Suppressor macrophage treated with lipopolysaccharide for 1 hour (primary cell): ENCODE measurements around the gene CLIP1.

Source experiments
- DNase-seq, 3 donors: peaks; one replicate each; pipeline ENCODE4 v3.0.0-alpha.2; 2020 to 2022

The CLIP1 gene

DNA sequence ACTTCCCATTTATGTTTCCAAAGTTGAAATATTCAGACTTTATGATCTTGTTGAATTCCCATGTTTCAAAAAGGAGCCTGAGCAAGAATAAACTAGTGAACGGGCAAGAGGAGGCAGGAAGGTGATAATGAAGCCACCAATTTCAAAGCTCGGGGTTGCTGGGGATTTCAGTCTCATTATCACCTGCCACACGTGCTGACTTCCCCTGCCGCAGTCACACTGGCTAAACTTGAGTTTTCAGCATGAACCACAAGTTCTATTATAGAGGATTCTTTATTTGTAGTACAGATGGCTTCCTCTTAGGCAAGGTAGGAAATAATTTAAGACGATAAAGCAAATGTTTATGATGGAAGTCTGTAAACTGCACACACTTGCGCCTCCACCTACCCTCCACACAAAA lies 178.5 kb downstream of the CLIP1 start:
- DNase-seq, result no peak

DNA sequence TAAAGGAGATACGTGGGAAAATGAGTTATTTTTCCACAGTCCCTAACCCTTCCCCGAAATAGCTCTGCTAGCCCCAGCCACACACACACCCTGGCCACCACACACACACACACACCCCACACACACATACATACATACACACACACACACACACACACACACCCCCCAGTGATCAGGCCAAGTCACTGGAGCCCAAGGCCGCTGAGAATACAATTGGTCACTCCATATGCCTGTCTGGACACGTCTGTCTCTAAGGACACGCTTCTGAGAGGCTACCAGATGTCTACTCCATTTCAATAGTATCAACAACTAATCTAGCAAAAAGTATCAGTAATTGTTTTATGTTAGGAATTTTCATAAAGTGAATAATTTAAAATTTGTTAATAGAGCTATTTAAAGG lies 183.6 kb downstream of the CLIP1 start:
- no peak for DNase-seq

DNA sequence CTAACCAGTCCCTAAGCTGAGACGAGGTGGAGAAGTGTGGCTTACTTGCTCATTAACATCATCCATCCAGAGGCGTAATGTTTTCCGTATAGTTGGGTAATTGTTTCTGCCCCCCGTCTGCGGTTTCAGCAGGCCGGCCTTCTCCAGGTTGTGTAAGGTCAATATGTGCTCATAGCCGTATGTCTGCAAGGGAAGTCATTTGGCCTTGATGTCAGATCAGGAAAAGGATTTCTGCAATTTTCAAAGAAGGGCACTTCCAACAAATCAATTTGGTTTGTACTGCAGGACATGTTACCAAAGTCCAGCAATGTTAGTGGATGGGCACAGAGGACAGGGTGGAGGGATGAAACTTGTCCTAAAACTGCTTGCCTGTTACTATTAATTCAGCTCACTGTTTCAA lies 186.7 kb downstream of the CLIP1 start:
- peak; percentile 6 to 22 (median 17) for DNase-seq

DNA sequence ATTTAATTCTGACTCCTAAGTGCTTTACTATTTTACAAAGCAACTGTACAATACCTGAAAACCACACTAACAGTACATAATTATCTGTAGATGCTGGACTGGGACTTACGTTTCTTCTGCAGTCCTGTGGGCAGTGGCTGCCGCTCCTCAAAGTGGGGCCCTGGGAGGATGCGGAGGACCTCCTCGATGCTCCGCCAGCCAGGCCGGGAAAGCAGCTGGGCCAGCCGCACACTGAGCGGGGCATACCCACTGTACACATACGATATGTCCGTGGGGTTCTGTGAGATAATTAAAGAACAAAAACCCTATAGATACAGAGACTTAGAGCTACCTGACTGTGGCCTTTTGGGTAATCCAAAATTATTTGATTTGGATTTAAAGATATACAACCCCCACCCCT lies 189.8 kb downstream of the CLIP1 start:
- DNase-seq, result no peak

DNA sequence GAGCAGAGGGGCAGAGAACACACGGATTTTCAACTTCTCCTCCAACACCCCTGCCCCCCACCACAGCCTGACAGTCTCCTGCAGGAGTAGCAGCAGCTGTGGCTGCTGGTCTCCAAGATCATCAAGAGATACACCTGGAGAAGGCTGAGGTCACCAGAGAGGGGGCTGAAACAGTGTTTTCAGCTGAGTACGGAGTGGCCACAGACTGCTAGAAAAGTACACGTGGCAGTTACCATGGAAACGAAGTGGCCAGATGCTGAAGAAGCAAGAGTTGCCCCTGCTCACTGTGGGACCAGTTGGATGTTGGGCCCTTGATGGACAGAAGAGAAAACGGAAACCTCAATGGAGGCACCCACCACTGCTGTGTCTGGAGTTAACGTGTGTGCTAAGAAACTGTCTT lies 191.7 kb downstream of the CLIP1 start:
- no peak for DNase-seq

DNA sequence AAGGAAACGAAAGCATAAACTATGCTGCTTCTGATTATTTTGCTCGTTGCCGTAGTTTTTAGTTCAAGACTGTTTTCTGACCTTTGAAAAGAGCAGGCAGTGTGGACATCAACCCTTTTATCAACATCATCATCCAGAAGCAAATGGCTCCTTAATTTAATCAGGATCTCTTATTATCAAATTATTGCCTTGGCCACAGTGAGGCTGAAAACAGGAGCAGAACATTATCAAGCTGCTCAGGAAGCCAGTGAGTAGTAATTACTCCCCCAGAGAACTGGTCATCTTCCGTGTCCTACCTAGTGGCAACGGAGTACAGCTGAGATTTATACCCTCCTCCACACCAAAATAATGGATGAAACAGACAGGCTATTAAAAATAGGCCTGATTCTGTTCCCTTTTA lies 194.4 kb downstream of the CLIP1 start:
- DNase-seq, result no peak

DNA sequence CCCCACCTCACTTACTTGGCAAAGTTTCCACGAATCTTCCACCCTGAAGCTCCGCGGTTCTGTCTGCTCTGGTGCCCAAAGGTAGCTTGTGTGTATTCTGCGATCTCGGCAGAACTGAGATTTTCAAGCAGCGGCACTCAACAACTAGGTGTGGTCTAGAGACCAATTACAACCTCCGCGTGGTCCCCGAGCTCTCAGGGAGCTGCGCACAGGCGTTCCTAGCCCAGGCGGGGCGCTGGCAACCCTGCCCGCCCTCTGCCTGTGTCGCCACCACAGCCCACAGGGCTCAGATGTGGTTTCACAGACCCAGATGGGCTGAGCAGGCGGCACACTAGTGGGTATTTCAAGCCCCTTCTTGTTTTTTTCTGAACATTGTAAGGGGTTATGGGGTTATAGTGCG lies 195.1 kb downstream of the CLIP1 start:
- DNase-seq, result no peak

DNA sequence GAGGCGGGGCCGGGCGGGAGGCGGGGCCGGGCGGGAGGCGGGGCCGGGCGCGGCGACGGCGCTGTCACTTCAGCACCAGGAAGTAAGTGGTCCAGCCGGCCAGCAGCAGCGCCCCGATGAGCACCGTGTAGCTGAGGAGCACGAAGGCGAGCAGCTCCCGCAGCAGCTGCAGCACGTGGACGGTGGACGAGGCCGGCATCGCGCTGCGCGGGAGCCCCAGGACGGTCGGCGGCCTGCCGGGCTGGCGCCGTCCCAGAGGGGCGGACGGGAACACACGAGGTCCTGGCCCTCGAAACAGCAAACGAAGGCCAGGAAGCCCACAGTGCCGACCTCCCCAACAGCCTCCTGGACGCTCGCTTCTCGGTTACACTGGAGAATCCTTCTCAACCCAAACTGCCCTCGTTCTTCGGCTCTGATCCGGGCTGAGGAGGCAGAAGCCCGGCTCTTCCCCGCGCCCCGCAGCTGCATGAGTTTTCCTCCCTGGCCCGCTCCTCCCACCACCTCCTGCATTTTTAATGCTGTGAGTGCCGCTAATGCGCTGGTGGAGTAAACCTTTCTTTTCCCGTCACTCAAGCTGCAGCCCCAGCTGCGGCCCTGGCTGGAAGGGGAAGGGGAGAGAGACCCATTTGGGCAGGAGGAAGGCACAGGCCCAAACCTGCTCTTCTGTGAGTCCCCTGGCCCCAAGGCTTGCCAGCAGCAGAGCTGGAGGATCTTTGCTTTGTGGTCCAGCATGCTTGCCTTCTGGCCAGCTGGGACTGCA lies 195.9 kb downstream of the CLIP1 start:
- no peak for DNase-seq

DNA sequence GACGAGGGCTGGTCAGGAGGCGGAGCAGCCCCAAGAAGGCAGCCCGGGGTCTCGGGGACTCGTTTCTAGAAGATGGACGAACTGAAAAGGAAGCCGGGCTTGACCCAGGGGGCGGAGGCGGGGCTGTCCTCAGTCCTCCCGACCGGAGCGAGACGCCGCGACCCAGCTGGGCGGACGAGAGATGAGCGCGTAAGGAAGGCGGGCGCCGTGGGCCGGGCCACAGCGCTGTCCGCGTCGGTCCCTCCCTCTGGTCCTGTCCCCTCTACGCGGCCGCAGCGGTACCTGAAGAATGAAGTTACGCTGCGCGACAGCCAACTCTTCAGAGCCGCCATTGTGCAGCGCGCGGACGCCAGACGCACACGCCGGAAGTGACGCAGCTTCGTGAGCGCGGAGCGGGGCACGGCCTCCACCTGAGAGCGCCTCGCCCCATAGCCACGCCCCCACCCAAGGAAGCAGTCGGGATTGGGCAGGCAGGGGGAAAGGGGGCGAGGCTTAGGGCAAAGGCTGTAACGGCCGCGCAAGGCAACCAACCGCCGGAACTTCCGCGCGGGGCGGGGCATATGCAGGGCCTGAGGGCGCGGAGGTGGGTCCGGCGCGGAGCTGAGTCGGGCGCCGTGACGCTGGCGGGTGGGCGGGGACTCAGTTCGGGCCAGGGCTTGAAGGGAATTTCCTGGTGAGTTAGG lies 196.6 kb downstream of the CLIP1 start, which contains the start of gene DIABLO:
Gene DIABLO, minus strand, starts transcription at position 370 of the 683 bp plus-strand sequence. Its CDS starts 38 bp downstream, at position 332.
- peak; percentile 100 for DNase-seq
